RWPE1 (cell line): ENCODE data around the gene PDLIM4.

Experiments
- CTCF ChIA-PET: fragments of 350-600 bp; sonication (Branson Sonifier 250); formaldehyde crosslinking; extraction: SDS; loops from one replicate; lab custom pipeline; 2021; lab: Yijun Ruan, JAX
- POLR2A ChIA-PET: fragments of 400-600 bp; formaldehyde crosslinking; extraction: SDS; loops from one replicate; lab custom pipeline; 2020; ENCODE audit warnings: antibody characterized with exemption; ENCODE audit not compliant: low non-redundant PET; lab: Yijun Ruan, JAX
- DNase-seq: peaks from one replicate; pipeline ENCODE4 v3.0.0; 2012; ENCODE audit warnings: low spot score
- H3K27ac ChIP-seq: fragments of 450-650 bp; 2 replicates; pipeline ENCODE4 v1.5.1; 2017
- TF ChIP-seq, protein P1 (sequence below): fragments of 450-650 bp; conservative IDR thresholded peaks from 2 replicates; pipeline ENCODE4 v1.5.1; 2017; ENCODE audit warnings: low read depth, mild to moderate bottlenecking

Gene PDLIM4

DNA sequence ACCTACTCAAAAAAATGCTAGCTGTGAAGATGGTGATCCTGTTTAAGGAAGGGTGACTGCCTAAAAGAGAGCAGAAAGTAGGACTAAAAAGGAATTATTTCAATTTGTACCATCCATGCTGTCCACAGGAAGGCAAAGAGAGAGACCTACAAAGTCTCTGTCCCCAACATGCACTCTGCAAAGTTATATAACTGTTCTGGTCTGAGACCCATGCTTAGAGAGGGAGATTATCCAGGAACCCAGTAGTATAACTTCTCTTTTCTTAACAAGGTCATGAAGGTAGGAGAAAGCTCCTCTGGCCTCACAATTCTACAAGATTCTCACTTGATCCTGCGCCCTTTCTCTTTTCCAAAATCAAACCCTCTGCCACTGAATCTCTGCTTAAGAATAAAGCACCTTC, 62.5 kb downstream of the PDLIM4 start:
- ChIA-PET POLR2A (no interaction called here), CTCF (no interaction called here)

GRCh38 chr5:132321109-132321721, 63.7 kb downstream of the PDLIM4 start:
- H3K27ac ChIP-seq = peak overlapping the region; percentile 3; the same call in 1 of the 2 replicates
- CTCF ChIA-PET = interaction anchor here (0.6 to 1.1 kb wide), 2 partner anchors 29 to 185 kb away, joined by 4 to 5 read pairs; no protein-coding TSS in a partner anchor
- POLR2A ChIA-PET = no interaction called here
- TF ChIP-seq, protein P1, sequence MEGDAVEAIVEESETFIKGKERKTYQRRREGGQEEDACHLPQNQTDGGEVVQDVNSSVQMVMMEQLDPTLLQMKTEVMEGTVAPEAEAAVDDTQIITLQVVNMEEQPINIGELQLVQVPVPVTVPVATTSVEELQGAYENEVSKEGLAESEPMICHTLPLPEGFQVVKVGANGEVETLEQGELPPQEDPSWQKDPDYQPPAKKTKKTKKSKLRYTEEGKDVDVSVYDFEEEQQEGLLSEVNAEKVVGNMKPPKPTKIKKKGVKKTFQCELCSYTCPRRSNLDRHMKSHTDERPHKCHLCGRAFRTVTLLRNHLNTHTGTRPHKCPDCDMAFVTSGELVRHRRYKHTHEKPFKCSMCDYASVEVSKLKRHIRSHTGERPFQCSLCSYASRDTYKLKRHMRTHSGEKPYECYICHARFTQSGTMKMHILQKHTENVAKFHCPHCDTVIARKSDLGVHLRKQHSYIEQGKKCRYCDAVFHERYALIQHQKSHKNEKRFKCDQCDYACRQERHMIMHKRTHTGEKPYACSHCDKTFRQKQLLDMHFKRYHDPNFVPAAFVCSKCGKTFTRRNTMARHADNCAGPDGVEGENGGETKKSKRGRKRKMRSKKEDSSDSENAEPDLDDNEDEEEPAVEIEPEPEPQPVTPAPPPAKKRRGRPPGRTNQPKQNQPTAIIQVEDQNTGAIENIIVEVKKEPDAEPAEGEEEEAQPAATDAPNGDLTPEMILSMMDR = no peak
- DNase-seq = no peak

More for the DNA sequence above, 62.5 kb downstream of the PDLIM4 start:
- TF ChIP-seq, protein P1 = no peak
- DNase-seq = no peak
- no peak overlapping the region for H3K27ac ChIP-seq

- CTCF ChIA-PET = interaction anchor here (0.6 kb wide), 2 partner anchors 47 to 507 kb away, joined by 3 to 4 read pairs; partner anchors contain the start of gene SLC22A5
- POLR2A ChIA-PET = no interaction called here
- DNase-seq = no peak
- H3K27ac ChIP-seq = peak overlapping the region; percentile 47
- TF ChIP-seq, protein P1 = no peak
These were observed 64.8 kb downstream of the PDLIM4 start for GRCh38 chr5:132322266-132322665.
